Glutamatergic neuron (in vitro differentiated cells): ENCODE data around the gene RPS19BP1. TPM values are rescaled to one million over a fixed set of nuclear protein-coding genes. Genes with fewer than 3 reads are reported as not detected.

Source experiments
- DNase-seq: peaks from one replicate; pipeline ENCODE4 v3.0.0; 2022
- H3K27ac Mint-ChIP-seq: one replicate; pipeline ENCODE4 v1.8.0; 2020; ENCODE audit warnings: mild to moderate bottlenecking, mixed read lengths, inconsistent platforms; ENCODE audit not compliant: unreplicated experiment
- H3K27me3 Mint-ChIP-seq: one replicate; pipeline ENCODE4 v1.8.0; 2020; ENCODE audit warnings: mild to moderate bottlenecking, moderate library complexity, mixed read lengths, inconsistent platforms; ENCODE audit not compliant: unreplicated experiment
- H3K36me3 Mint-ChIP-seq: one replicate; pipeline ENCODE4 v1.8.0; 2020; ENCODE audit warnings: mild to moderate bottlenecking, mixed read lengths, inconsistent platforms; ENCODE audit not compliant: unreplicated experiment
- H3K4me1 Mint-ChIP-seq: one replicate; pipeline ENCODE4 v1.8.0; 2020; ENCODE audit warnings: mild to moderate bottlenecking, low read depth, mixed read lengths, inconsistent platforms; ENCODE audit not compliant: unreplicated experiment
- H3K4me3 Mint-ChIP-seq: one replicate; pipeline ENCODE4 v1.8.0; 2020; ENCODE audit warnings: mild to moderate bottlenecking, mixed read lengths, inconsistent platforms; ENCODE audit not compliant: unreplicated experiment
- H3K9me3 Mint-ChIP-seq: one replicate; pipeline ENCODE4 v1.8.0; 2020; ENCODE audit warnings: mild to moderate bottlenecking, moderate library complexity, mixed read lengths, inconsistent platforms; ENCODE audit not compliant: unreplicated experiment
- total RNA-seq: library from RNA; stranded (reverse); fragmentation: NEBNext Ultra II Directional; extraction: Animal tissue kit (Norgen Biotek cat#: 25700); gene quantifications from one replicate; pipeline ENCODE4 v1.2.1, GENCODE V29; 2021; ENCODE audit not compliant: unreplicated experiment
- TF ChIP-seq, protein P1 (sequence below): fragments of 200-600 bp; sonication (generic); IDR thresholded peaks from one replicate; pipeline ENCODE4 v1.5.0; 2021; ENCODE audit not compliant: partially characterized antibody, unreplicated experiment

RPS19BP1 gene
- total RNA-seq, 1 donor from 2014 or later: 59.6 TPM

DNA sequence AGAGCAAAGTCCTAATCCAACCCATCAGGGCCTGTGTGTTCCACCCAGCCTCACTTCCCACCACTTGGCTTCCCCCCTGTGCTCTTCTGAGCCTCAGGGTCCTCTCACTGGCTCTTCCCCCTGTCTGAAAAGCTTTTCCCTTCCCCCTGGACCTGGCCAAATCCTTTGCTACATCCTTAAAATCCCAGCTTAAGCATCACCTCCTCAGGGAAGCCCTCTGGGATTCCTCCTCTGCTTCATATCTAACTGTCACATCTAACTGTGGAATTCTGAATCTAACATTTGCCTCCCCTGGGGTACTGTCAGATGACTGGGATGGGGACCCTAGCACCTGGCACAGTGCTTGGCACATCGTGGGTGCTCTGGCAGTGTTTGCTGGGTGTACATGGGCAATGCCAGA, 39.0 kb upstream of the RPS19BP1 start:
- Mint-ChIP-seq H3K27me3 (no peaks in the 10 kb centered on the region), H3K36me3 (no peaks in the 10 kb centered on the region), H3K4me3 (no peak overlapping the region), H3K27ac (no peak overlapping the region), H3K9me3 (peaks cover 2% of the 10 kb centered on the region), H3K4me1 (no peaks in the 10 kb centered on the region)
- TF ChIP-seq, protein P1, sequence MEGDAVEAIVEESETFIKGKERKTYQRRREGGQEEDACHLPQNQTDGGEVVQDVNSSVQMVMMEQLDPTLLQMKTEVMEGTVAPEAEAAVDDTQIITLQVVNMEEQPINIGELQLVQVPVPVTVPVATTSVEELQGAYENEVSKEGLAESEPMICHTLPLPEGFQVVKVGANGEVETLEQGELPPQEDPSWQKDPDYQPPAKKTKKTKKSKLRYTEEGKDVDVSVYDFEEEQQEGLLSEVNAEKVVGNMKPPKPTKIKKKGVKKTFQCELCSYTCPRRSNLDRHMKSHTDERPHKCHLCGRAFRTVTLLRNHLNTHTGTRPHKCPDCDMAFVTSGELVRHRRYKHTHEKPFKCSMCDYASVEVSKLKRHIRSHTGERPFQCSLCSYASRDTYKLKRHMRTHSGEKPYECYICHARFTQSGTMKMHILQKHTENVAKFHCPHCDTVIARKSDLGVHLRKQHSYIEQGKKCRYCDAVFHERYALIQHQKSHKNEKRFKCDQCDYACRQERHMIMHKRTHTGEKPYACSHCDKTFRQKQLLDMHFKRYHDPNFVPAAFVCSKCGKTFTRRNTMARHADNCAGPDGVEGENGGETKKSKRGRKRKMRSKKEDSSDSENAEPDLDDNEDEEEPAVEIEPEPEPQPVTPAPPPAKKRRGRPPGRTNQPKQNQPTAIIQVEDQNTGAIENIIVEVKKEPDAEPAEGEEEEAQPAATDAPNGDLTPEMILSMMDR: no peak
- no peak for DNase-seq

DNA sequence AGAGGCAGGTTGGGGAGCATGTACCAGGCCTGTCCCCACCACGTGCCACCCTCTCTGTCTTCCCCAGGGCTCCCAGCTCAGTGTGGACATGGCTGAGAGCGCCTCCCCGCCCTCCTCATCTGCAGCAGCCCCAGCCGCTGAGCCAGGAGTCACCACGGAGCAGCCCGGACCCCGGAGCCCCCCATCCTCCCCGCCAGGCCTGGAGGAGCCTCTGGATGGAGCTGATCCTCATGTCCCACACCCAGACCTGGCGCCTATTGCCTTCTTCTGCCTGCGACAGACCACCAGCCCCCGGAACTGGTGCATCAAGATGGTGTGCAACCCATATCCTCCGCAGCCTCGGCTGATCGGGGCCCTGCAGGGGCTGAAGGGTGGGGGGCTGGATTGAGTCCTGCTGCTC, 38.1 kb upstream of the RPS19BP1 start, which contains the start of gene CACNA1I:
CACNA1I (plus strand) TSS at position 89 of the 400 bp plus-strand sequence; CDS start at position 89, 0 bp downstream.
- Mint-ChIP-seq H3K27ac (no peak within 1 kb of the TSS), H3K4me3 (no peak within 1 kb of the TSS), H3K27me3 (no peaks in the 10 kb centered on the region), H3K4me1 (no peaks in the 10 kb centered on the region), H3K36me3 (peaks cover 3% of the 10 kb centered on the region), H3K9me3 (peaks cover 3% of the 10 kb centered on the region)
- TF ChIP-seq, protein P1: no peak
- no peak for DNase-seq

GRCh38 chr22:39570226-39570625, 37.7 kb upstream of the RPS19BP1 start:
- Mint-ChIP-seq H3K27ac (no peak overlapping the region), H3K4me3 (no peak overlapping the region), H3K36me3 (peaks cover 8% of the 10 kb centered on the region), H3K4me1 (no peaks in the 10 kb centered on the region), H3K9me3 (peaks cover 7% of the 10 kb centered on the region), H3K27me3 (no peaks in the 10 kb centered on the region)
- TF ChIP-seq, protein P1: no peak
- DNase-seq: no peak

DNA sequence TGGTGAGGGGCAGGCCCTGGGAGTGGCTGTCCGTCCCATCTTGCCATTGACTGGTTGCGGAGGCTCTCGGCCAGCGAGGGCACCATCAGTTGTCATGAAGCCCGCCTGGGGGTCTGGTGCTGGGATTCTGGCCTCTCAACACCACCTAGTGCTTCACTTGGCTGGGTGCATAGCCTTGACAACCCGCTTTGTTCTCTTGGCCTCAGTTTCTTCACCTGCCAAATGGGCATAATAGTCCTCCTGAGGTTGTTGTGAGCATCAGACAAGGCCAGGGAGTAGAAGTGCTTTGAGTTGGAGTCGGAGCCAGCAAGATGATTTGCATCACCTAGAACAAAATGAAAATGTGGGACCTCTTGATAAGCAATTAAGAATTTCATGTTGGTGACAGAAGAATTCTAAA, 36.5 kb upstream of the RPS19BP1 start:
- H3K36me3 Mint-ChIP-seq: peaks cover 8% of the 10 kb centered on the region
- TF ChIP-seq, protein P1: no peak
- no peak overlapping the region for H3K27ac Mint-ChIP-seq
- H3K4me3 Mint-ChIP-seq: no peak overlapping the region
- peaks cover 7% of the 10 kb centered on the region for H3K9me3 Mint-ChIP-seq
- H3K4me1 Mint-ChIP-seq: no peaks in the 10 kb centered on the region
- DNase-seq: no peak
- no peaks in the 10 kb centered on the region for H3K27me3 Mint-ChIP-seq

DNA sequence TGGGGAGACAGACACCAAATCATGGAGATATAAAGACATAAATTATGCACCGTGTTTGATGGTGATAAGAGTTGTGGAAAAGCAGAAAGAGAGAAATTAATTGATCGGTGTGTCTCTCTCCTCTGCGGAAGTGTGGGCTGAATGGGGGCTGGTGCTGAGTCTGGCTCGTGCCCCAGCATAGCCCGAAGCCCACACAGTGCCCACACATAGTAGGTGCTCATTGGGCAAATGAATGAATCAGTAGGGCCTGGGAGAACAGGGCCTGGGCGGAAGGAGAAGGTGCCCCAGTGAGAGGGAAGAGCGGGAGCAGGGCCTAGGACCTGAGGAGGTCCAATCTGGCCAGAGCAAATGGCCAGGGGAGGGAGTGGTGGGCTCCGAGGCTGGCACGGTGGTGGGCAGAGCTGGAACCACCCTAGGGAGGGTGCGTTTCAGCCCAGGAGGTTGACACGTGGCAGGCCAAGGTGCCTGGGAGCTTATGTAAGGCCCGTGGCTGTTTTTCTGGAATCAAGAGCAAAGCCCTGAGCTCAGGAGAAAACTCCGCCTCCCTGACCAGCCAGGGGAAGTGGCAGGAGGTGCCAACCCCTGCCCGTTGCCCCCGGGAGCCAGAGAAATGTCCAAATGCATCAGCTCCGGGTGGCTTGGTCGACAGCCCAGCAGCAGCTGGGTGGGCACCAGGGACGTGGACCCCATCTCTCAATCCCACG, 35.9 kb upstream of the RPS19BP1 start:
- Mint-ChIP-seq H3K27me3 (no peaks in the 10 kb centered on the region), H3K36me3 (peaks cover 8% of the 10 kb centered on the region), H3K27ac (no peak overlapping the region), H3K9me3 (peaks cover 7% of the 10 kb centered on the region), H3K4me1 (no peaks in the 10 kb centered on the region), H3K4me3 (no peak overlapping the region)
- DNase-seq: no peak
- TF ChIP-seq, protein P1: no peak
